ENCODE measurements around the gene LCE1F.

DNA sequence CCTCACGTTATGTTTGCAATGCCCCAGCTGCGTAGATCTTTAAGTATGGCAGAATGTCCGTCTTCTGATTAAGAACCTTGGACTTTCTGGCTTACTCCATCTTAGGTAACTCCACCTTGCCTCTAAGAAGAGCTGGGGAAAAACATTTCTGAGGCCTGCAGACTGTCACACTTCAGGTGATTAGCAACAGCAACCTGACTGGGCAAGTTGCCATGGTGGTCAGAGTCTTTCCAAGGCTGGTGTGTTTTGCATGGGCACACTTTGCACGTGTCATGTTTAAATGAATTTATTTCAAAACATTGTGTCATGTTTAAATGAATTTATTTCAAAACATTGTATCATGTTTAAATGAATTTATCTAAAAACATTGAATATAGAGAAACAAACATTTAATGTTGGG, 16.3 kb upstream of the LCE1F start:
- TF ChIP-seq, protein P1, sequence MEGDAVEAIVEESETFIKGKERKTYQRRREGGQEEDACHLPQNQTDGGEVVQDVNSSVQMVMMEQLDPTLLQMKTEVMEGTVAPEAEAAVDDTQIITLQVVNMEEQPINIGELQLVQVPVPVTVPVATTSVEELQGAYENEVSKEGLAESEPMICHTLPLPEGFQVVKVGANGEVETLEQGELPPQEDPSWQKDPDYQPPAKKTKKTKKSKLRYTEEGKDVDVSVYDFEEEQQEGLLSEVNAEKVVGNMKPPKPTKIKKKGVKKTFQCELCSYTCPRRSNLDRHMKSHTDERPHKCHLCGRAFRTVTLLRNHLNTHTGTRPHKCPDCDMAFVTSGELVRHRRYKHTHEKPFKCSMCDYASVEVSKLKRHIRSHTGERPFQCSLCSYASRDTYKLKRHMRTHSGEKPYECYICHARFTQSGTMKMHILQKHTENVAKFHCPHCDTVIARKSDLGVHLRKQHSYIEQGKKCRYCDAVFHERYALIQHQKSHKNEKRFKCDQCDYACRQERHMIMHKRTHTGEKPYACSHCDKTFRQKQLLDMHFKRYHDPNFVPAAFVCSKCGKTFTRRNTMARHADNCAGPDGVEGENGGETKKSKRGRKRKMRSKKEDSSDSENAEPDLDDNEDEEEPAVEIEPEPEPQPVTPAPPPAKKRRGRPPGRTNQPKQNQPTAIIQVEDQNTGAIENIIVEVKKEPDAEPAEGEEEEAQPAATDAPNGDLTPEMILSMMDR (IDR thresholded peaks at IDR 0.05), result no peak
- TF ChIP-seq EP300 (IDR thresholded peaks at IDR 0.05; ENCODE audit: low read depth) (no peak), POLR2A (IDR thresholded peaks at IDR 0.05) (no peak), POLR2AphosphoS5 (IDR thresholded peaks at IDR 0.05) (no peak)

All from transverse colon (tissue), 4 donors.